IMR-90 (cell line): Measurements from ENCODE around the gene TSC2. TPM values are rescaled to one million over a fixed set of nuclear protein-coding genes. Genes with fewer than 3 reads are reported as not detected.

Source experiments
- ATAC-seq: fragments of 200-7000 bp; cut with Tn5 transposase; 2 replicates; pipeline ENCODE4 v1.9.1; 2020; ENCODE audit warnings: low read depth, mild to moderate bottlenecking, moderate library complexity
- BruUV-seq: library from RNA; stranded (reverse); fragments of 400-500 nt; replicated peaks from 2 replicates; lab custom pipeline; 2021; lab: Mats Ljungman, UMichigan
- CTCF ChIA-PET: fragments of 300-600 bp; formaldehyde crosslinking; extraction: SDS; loops from one replicate; lab custom pipeline; 2021; ENCODE audit warnings: antibody characterized with exemption; lab: Yijun Ruan, JAX
- POLR2A ChIA-PET: fragments of 300-600 bp; sonication (Branson Sonifier 250); formaldehyde crosslinking; loops from one replicate; lab custom pipeline; 2022; ENCODE audit warnings: antibody characterized with exemption; ENCODE audit not compliant: unreplicated experiment; lab: Charles Lee
- DNase-seq: peaks from one replicate; pipeline ENCODE4 v3.0.0; 2013
- H2AFZ ChIP-seq: replicated peaks from 2 replicates; pipeline ENCODE3; 2013; ENCODE audit warnings: low read length, mild to moderate bottlenecking; ENCODE audit not compliant: poor library complexity
- H2AK5ac ChIP-seq: 2 replicates; pipeline ENCODE4 v1.6.1; 2013; ENCODE audit warnings: low read depth, low read length, inconsistent platforms
- H2AK9ac ChIP-seq: replicated peaks from 2 replicates; pipeline ENCODE3; 2013; ENCODE audit warnings: mild to moderate bottlenecking, low read depth, low read length, moderate library complexity; ENCODE audit not compliant: poor library complexity
- H2BK120ac ChIP-seq: 2 replicates; pipeline ENCODE4 v1.6.1; 2013; ENCODE audit warnings: low read depth, low read length, inconsistent platforms
- H2BK15ac ChIP-seq: 3 replicates; pipeline ENCODE4 v1.6.1; 2013; ENCODE audit warnings: low read depth, low read length, inconsistent platforms
- H2BK20ac ChIP-seq: 2 replicates; pipeline ENCODE4 v1.6.1; 2013; ENCODE audit warnings: low read depth, mild to moderate bottlenecking, inconsistent platforms, low read length, moderate library complexity
- H2BK5ac ChIP-seq: 2 replicates; pipeline ENCODE4 v1.6.1; 2013; ENCODE audit warnings: mild to moderate bottlenecking, low read depth, low read length, inconsistent platforms; ENCODE audit not compliant: poor library complexity, severe bottlenecking
- H3K14ac ChIP-seq: replicated peaks from 2 replicates; pipeline ENCODE4 v1.6.1; 2013; ENCODE audit warnings: low read depth, low read length, inconsistent platforms
- H3K18ac ChIP-seq: 2 replicates; pipeline ENCODE4 v1.6.1; 2013; ENCODE audit warnings: low read depth, low read length, control low read depth
- H3K23ac ChIP-seq: 2 replicates; pipeline ENCODE4 v1.6.1; 2013; ENCODE audit warnings: low read depth, low read length, inconsistent platforms
- H3K27ac ChIP-seq: 2 replicates; pipeline ENCODE4 v1.5.1; 2013; ENCODE audit warnings: mild to moderate bottlenecking, control low read depth, low read length; ENCODE audit not compliant: insufficient read depth
- H3K27me3 ChIP-seq: 2 replicates; pipeline ENCODE4 v1.6.1; 2013; ENCODE audit warnings: low read length; ENCODE audit not compliant: control insufficient read depth, insufficient read depth
- H3K36me3 ChIP-seq: 2 replicates; pipeline ENCODE4 v1.6.1; 2013; ENCODE audit warnings: low read length, mixed read lengths; ENCODE audit not compliant: control insufficient read depth, insufficient read depth
- H3K4ac ChIP-seq: 2 replicates; pipeline ENCODE4 v1.6.1; 2013; ENCODE audit warnings: low read depth, low read length, inconsistent platforms
- H3K4me1 ChIP-seq: 2 replicates; pipeline ENCODE4 v1.6.1; 2013; ENCODE audit warnings: low read length, mixed read lengths; ENCODE audit not compliant: control insufficient read depth, insufficient read depth
- H3K4me2 ChIP-seq: 2 replicates; pipeline ENCODE4 v1.6.1; 2013; ENCODE audit warnings: low read depth, mild to moderate bottlenecking, control low read depth, low read length, moderate library complexity
- H3K4me3 ChIP-seq: 2 replicates; pipeline ENCODE4 v1.5.1; 2013; ENCODE audit warnings: low read depth, mild to moderate bottlenecking, control low read depth, low read length, moderate library complexity; ENCODE audit not compliant: insufficient read depth
- H3K56ac ChIP-seq: 2 replicates; pipeline ENCODE4 v1.6.1; 2013; ENCODE audit warnings: low read length, inconsistent platforms; ENCODE audit not compliant: insufficient read depth; ENCODE audit errors: extremely low read depth
- H3K79me1 ChIP-seq, 2 experiments: 2 replicates each; pipeline ENCODE4 v1.6.1; 2013; ENCODE audit warnings: low read length in 2 of 2, inconsistent platforms in 1 of 2, low read depth in 1 of 2
- H3K9ac ChIP-seq: 2 replicates; pipeline ENCODE4 v1.6.1; 2013; ENCODE audit warnings: low read depth, low read length, control low read depth
- H3K9me1 ChIP-seq: 2 replicates; pipeline ENCODE4 v1.6.1; 2013; ENCODE audit warnings: low read length, inconsistent platforms; ENCODE audit not compliant: insufficient read depth
- H3K9me3 ChIP-seq: 2 replicates; pipeline ENCODE4 v1.6.1; 2013; ENCODE audit warnings: low read length; ENCODE audit not compliant: control insufficient read depth, insufficient read depth
- H4K20me1 ChIP-seq: 2 replicates; pipeline ENCODE4 v1.6.1; 2013; ENCODE audit warnings: low read length, inconsistent platforms; ENCODE audit not compliant: insufficient read depth
- H4K5ac ChIP-seq: 2 replicates; pipeline ENCODE4 v1.6.1; 2013; ENCODE audit warnings: mild to moderate bottlenecking, low read depth, low read length, control low read depth
- H4K8ac ChIP-seq, 2 experiments: 2 replicates each; pipeline ENCODE4 v1.6.1; 2013; ENCODE audit warnings: low read depth in 2 of 2, low read length in 2 of 2, control low read depth in 1 of 2, inconsistent platforms in 1 of 2
- H4K91ac ChIP-seq: 2 replicates; pipeline ENCODE4 v1.6.1; 2013; ENCODE audit warnings: low read depth, low read length, inconsistent platforms; ENCODE audit not compliant: insufficient read depth
- CTCF ChIP-seq: conservative IDR thresholded peaks from 2 replicates; pipeline ENCODE4 v1.5.1; 2012; ENCODE audit warnings: mild to moderate bottlenecking, low read depth, low read length, improper control_type of control experiment
- MAZ ChIP-seq: IDR thresholded peaks from 2 replicates; pipeline ENCODE4 v1.6.1; 2012; ENCODE audit warnings: low read depth, mild to moderate bottlenecking, low read length, improper control_type of control experiment, moderate library complexity, borderline replicate concordance
- MXI1 ChIP-seq: IDR thresholded peaks from 2 replicates; pipeline ENCODE4 v1.6.1; 2012; ENCODE audit warnings: low read depth, mild to moderate bottlenecking, low read length, moderate library complexity, borderline replicate concordance
- WGBS, 2 experiments: methylation state at CpG; one replicate each; pipeline versions ENCODE4 v1.1.5 to v1.1.7; 2013; ENCODE audit warnings: missing lambda C conversion rate in 2 of 2; ENCODE audit not compliant: insufficient read length in 1 of 2; ENCODE audit errors: extremely low coverage in 2 of 2; 5-methylcytosine and 5-hydroxymethylcytosine counted together
- dilution Hi-C: fragments of 300-500 bp; cut with HindIII; formaldehyde crosslinking; loops from one replicate; pipeline ENCODE4 v1.14.3; 2018; ENCODE audit warnings: low sequenced_read_pairs; ENCODE audit not compliant: unreplicated experiment
- in situ Hi-C: fragments of 300-500 bp; cut with MboI; formaldehyde crosslinking; loops from 3 replicates; pipeline ENCODE4 v1.14.3; 2019; ENCODE audit warnings: low sequenced_read_pairs, inconsistent platforms, mixed read lengths
- intact Hi-C: fragments of 100-400 bp; cut with micrococcal nuclease; formaldehyde crosslinking; loops from 2 replicates; pipeline ENCODE4 v1.10.0; 2022
- polyA plus RNA-seq, 3 experiments: library from polyadenylated mRNA; depleted of rRNA; stranded (reverse); fragments of >200 nt; gene quantifications; 2 replicates each; pipeline ENCODE4 v1.2.3, GENCODE V29; 2012; ENCODE audit warnings: low replicate concordance in 1 of 3
- total RNA-seq: library from RNA; depleted of rRNA; stranded (reverse); fragments of >200 nt; gene quantifications from 2 replicates; pipeline ENCODE4 v1.2.3, GENCODE V29; 2012

Gene TSC2
- total and polyA plus RNA-seq, 2 of the 4 experiments (the other 2 are of a cell fraction), result 31.4 to 88.6 TPM

- H3K23ac ChIP-seq, result no peak overlapping the region
- no peaks in the 10 kb centered on the region for H3K9me1 ChIP-seq
- H3K4me3 ChIP-seq, result no peak overlapping the region
- no peak for TF ChIP-seq MXI1
- no peak for TF ChIP-seq CTCF
- no peak for TF ChIP-seq MAZ
- no peak for DNase-seq
- H2AK5ac ChIP-seq, result no peak overlapping the region
- H3K4me2 ChIP-seq, result no peak overlapping the region
- H2AFZ ChIP-seq, result no peak overlapping the region
- ChIA-PET POLR2A (no interaction called here), CTCF (interaction anchor here (0.7 kb wide), 1 partner anchor 10 kb away, joined by 5 read pairs; no protein-coding TSS in a partner anchor)
- dilution Hi-C loops, result no loop called here
- in situ Hi-C loops, result no loop called here
- no peak overlapping the region for H2BK20ac ChIP-seq
- H3K18ac ChIP-seq, result no peak overlapping the region
- intact Hi-C loops, result no loop called here
- H4K5ac ChIP-seq, result no peak overlapping the region
- no peak overlapping the region for H3K9ac ChIP-seq
- BruUV-seq, result no TSS peak
- H3K79me1 ChIP-seq, result no peaks in the 10 kb centered on the region; a peak in 2 of 4 replicates
- H3K36me3 ChIP-seq, result peaks cover 68% of the 10 kb centered on the region
- H2BK15ac ChIP-seq, result no peak overlapping the region
- H3K4me1 ChIP-seq, result no peaks in the 10 kb centered on the region
- 100% methylated on average over 6 of the region's 24 CpGs; no CpG with 5 or more reads in 1 of the 2 experiments for WGBS, 2 experiments
- H3K27me3 ChIP-seq, result no peaks in the 10 kb centered on the region
- H3K27ac ChIP-seq, result no peak overlapping the region
- H3K56ac ChIP-seq, result no peak overlapping the region
- no peaks in the 10 kb centered on the region; the same call in 1 of the 2 replicates for H4K20me1 ChIP-seq
- H2AK9ac ChIP-seq, result no peak overlapping the region
- no peak for ATAC-seq
- no peak overlapping the region for H2BK5ac ChIP-seq
- H3K9me3 ChIP-seq, result no peaks in the 10 kb centered on the region
- H3K4ac ChIP-seq, result no peak overlapping the region
- H4K91ac ChIP-seq, result no peak overlapping the region
- H3K14ac ChIP-seq, result no peak overlapping the region
- no peak overlapping the region for H2BK120ac ChIP-seq
- H4K8ac ChIP-seq, result no peak overlapping the region
Measured at GRCh38 chr16:2075631-2076030, 27.8 kb downstream of the TSC2 start.
